ENCODE measurements around the gene RHBDL3. TPM values are rescaled to one million over a fixed set of nuclear protein-coding genes. Genes with fewer than 3 reads are reported as not detected.
"Not testable (repeated sequence)": the region's sequence is repeated elsewhere in the genome, so short reads cannot be mapped to it uniquely, and the experiment has no call there.

The RHBDL3 gene
- total RNA-seq, 6 donors from 2014 or later: 0.47 to 1.2 TPM; not detected in 4

DNA sequence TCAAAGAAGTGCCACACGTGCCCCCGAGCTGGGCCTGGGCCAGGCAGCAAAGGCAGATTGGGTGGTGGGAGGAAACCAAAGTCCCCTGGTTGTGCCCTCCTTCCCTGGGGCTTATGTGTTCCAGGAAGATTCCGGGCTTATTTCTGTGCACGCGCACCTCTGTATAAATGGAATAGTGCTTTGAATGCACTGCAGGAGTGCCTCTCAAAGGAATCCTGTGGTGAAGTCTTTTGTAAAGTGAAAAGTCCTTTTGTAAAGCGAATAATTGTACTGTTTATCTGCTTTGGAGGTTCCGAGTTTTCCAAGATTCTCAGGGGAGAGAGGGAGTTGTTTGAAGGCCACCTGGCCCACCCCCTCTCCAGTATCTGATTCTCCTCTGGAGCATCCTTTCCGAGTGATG, 49.5 kb downstream of the RHBDL3 start:
- DNase-seq: no peak
- Histone ChIP-seq H3K4me3 (no peak overlapping the region), H3K9me3 (no peaks in the 10 kb centered on the region), H3K27me3 (no peaks in the 10 kb centered on the region), H3K27ac (no peak overlapping the region), H3K4me1 (no peaks in the 10 kb centered on the region), H3K36me3 (no peaks in the 10 kb centered on the region)
- ATAC-seq (ENCODE audit: low FRiP score in 2 of 2): no peak
- TF ChIP-seq, protein P1, sequence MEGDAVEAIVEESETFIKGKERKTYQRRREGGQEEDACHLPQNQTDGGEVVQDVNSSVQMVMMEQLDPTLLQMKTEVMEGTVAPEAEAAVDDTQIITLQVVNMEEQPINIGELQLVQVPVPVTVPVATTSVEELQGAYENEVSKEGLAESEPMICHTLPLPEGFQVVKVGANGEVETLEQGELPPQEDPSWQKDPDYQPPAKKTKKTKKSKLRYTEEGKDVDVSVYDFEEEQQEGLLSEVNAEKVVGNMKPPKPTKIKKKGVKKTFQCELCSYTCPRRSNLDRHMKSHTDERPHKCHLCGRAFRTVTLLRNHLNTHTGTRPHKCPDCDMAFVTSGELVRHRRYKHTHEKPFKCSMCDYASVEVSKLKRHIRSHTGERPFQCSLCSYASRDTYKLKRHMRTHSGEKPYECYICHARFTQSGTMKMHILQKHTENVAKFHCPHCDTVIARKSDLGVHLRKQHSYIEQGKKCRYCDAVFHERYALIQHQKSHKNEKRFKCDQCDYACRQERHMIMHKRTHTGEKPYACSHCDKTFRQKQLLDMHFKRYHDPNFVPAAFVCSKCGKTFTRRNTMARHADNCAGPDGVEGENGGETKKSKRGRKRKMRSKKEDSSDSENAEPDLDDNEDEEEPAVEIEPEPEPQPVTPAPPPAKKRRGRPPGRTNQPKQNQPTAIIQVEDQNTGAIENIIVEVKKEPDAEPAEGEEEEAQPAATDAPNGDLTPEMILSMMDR (IDR thresholded peaks at IDR 0.05): no peak
- TF ChIP-seq POLR2A (IDR thresholded peaks at IDR 0.05) (no peak), EP300 (IDR thresholded peaks at IDR 0.05) (no peak), POLR2AphosphoS5 (IDR thresholded peaks at IDR 0.05) (no peak)
- 88 to 89% methylated on average over 8 of the region's 8 CpGs for WGBS, 2 donors

DNA sequence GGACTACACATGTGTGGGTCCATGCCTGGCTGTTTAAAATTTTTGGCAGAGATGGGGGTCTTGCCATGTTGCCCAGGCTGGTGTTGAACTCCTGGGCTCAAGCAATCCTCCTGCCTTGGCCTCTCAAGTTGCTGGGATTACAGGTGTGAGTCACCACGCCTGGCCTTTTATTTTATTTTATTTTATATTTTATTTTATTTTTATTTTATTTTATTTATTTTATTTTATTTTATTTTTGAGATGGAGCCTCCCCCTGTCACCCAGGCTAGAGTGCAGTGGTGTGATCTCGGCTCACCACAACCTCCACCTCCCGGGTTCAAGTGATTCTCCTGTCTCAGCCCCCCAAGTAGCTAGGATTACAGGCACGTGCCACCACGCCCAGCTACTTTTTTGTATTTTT, 51.0 kb downstream of the RHBDL3 start:
- not testable (repeated sequence) for ATAC-seq (ENCODE audit: low FRiP score in 2 of 2); H3K27ac ChIP-seq; H3K4me3 ChIP-seq; H3K27me3 ChIP-seq; H3K36me3 ChIP-seq; H3K9me3 ChIP-seq; H3K4me1 ChIP-seq; DNase-seq
- WGBS, 2 donors: 92 to 97% methylated on average over 5 of the region's 5 CpGs

DNA sequence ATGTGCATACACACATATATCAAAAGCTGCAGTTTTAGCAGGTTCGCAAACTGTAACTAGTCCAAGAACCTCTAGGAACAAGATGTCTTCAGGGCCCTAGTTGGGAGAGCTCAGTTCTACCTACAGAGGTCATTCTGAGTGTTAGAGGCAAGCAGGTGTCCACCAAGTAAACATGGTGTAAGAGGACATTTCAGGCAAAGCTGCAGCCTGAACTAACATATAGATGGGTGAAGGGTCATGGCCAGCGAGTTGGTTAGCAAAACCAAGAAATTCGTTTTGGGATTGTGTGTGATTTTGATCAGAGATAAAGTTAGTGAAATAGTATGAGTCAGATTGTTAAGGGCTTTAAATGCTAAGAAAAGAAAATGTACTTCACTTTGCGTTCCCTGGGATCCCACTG, 51.7 kb downstream of the RHBDL3 start:
- no peak for ATAC-seq (ENCODE audit: low FRiP score in 2 of 2)
- no peak for TF ChIP-seq POLR2AphosphoS5 (IDR thresholded peaks at IDR 0.05)
- no peak for TF ChIP-seq POLR2A (IDR thresholded peaks at IDR 0.05)
- TF ChIP-seq, protein P1 (IDR thresholded peaks at IDR 0.05): no peak
- TF ChIP-seq EP300 (IDR thresholded peaks at IDR 0.05): no peak
- Histone ChIP-seq H3K9me3 (no peaks in the 10 kb centered on the region), H3K4me3 (no peak overlapping the region), H3K4me1 (no peaks in the 10 kb centered on the region), H3K27ac (no peak overlapping the region), H3K27me3 (no peaks in the 10 kb centered on the region), H3K36me3 (no peaks in the 10 kb centered on the region)
- WGBS, 2 donors: 77 to 81% methylated on average over 4 of the region's 4 CpGs
- DNase-seq: no peak

GRCh38 chr17:32318071-32318470, 52.4 kb downstream of the RHBDL3 start:
- Histone ChIP-seq H3K27me3 (no peaks in the 10 kb centered on the region), H3K4me3 (no peak overlapping the region), H3K9me3 (no peaks in the 10 kb centered on the region), H3K4me1 (no peaks in the 10 kb centered on the region), H3K36me3 (no peaks in the 10 kb centered on the region), H3K27ac (no peak overlapping the region)
- TF ChIP-seq, protein P1 (IDR thresholded peaks at IDR 0.05): no peak
- TF ChIP-seq POLR2A (IDR thresholded peaks at IDR 0.05) (no peak), POLR2AphosphoS5 (IDR thresholded peaks at IDR 0.05) (no peak), EP300 (IDR thresholded peaks at IDR 0.05) (no peak)
- no peak for ATAC-seq (ENCODE audit: low FRiP score in 2 of 2)
- no peak for DNase-seq
- 88 to 90% methylated on average over 8 of the region's 8 CpGs for WGBS, 2 donors

DNA sequence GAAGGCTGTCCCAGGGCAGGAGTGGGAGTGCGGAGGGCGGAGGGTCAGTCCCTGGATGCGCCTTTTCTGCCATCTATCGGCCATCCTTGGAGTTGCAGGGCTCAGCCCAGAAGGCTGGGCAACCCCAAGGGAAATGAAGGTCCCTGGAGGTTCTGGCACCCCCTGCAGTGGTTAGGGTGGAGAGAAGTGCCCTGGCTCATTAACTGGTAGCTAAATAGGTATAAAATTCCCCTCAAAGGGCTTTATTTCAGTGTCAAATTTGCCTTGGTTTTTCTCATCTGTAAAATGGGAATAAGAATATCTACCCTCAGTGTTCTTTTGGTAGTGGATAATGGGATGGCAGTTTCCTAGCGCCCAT, 53.9 kb downstream of the RHBDL3 start:
- no peaks in the 10 kb centered on the region for H3K36me3 ChIP-seq
- peaks cover 5 to 10% (median 7%) of the 10 kb centered on the region in 4 donors for H3K4me1 ChIP-seq
- ATAC-seq (ENCODE audit: low FRiP score in 2 of 2): peak; percentile 90 to 94
- TF ChIP-seq POLR2AphosphoS5 (IDR thresholded peaks at IDR 0.05): no peak
- TF ChIP-seq, protein P1 (IDR thresholded peaks at IDR 0.05): peak; percentile 86 to 96 (median 93)
- H3K9me3 ChIP-seq: no peaks in the 10 kb centered on the region
- no peak overlapping the region for H3K27ac ChIP-seq
- peak in 1 of 2 donors; percentile 80 for DNase-seq
- H3K4me3 ChIP-seq: peak overlapping the region in 3 of 4 donors; percentile 7 to 31 (median 18)
- WGBS, 2 donors: 16 to 18% methylated on average over 5 of the region's 5 CpGs
- H3K27me3 ChIP-seq: no peaks in the 10 kb centered on the region

GRCh38 chr17:32320080-32320479, 54.4 kb downstream of the RHBDL3 start:
- H3K27me3 ChIP-seq; H3K36me3 ChIP-seq; H3K4me3 ChIP-seq; H3K27ac ChIP-seq; ATAC-seq (ENCODE audit: low FRiP score in 2 of 2); H3K9me3 ChIP-seq; DNase-seq: not testable (repeated sequence)
- 90 to 92% methylated on average over 6 of the region's 6 CpGs for WGBS, 2 donors
- H3K4me1 ChIP-seq: peaks cover 5 to 11% (median 7%) of the 10 kb centered on the region in 4 donors
